PFSK-1 (cell line): ENCODE data around the gene YIPF1.

ENCODE experiments used
- FOXP2 ChIP-seq: optimal IDR thresholded peaks from 2 replicates; pipeline ENCODE3; 2011; ENCODE audit warnings: borderline replicate concordance, control low read depth, inconsistent platforms; ENCODE audit not compliant: insufficient read depth; ENCODE audit errors: extremely low read length, extremely low read depth
- POLR2AphosphoS5 ChIP-seq: IDR thresholded peaks from 2 replicates; pipeline ENCODE4 v1.6.1; 2012; ENCODE audit warnings: low read depth, mild to moderate bottlenecking, control low read depth, low read length, moderate library complexity
- SIN3A ChIP-seq: IDR thresholded peaks from 2 replicates; pipeline ENCODE4 v1.6.1; 2012; ENCODE audit warnings: mild to moderate bottlenecking, low read length, moderate library complexity, borderline replicate concordance; ENCODE audit not compliant: insufficient read depth
- TAF1 ChIP-seq: IDR thresholded peaks from 2 replicates; pipeline ENCODE4 v1.6.1; 2012; ENCODE audit warnings: low read length, control low read depth, borderline replicate concordance; ENCODE audit not compliant: insufficient read depth
- TF ChIP-seq, protein P1 (sequence below), 2 experiments: IDR thresholded peaks; 2 replicates each; pipeline versions ENCODE4 v1.6.1 to v1.8.0; 2011 to 2012; ENCODE audit warnings: low read depth in 2 of 2, low read length in 2 of 2, control low read depth in 1 of 2, inconsistent platforms in 1 of 2, mild to moderate bottlenecking in 1 of 2, moderate library complexity in 1 of 2; ENCODE audit not compliant: insufficient read depth in 1 of 2

Gene YIPF1

DNA sequence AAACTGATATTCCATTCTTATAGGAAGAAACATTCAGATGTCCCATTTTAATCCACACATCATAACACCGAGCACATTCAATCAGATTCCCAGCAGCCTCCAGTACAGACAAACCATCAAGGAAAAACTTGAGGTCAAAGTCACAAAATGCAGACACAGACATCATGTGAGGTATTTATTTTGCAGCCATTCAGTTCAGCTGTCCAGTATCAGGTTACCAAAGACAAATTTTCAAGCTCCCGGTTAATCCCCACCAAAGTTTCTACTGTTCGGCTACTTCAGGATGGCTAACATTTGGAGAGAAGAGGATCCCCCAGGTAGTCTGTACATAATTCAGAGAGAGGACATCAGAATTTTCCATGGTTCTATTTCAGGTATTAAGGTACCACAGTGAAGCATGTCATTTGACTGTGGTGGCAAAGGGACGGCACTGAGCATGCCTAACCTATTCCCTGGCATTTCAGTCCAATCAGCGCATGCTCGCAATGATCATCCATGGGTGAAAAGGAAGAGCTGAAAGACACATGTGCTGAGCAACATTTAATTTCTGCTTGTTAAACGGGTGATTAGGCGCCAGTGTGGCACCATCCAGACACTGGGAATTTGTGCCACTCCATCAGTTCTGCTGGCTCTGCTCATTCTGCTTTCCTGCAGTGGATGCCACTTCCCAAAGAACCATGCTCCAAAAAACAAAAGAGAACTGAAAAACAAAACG is 37.9 kb downstream of the YIPF1 start:
- TF ChIP-seq, protein P1, sequence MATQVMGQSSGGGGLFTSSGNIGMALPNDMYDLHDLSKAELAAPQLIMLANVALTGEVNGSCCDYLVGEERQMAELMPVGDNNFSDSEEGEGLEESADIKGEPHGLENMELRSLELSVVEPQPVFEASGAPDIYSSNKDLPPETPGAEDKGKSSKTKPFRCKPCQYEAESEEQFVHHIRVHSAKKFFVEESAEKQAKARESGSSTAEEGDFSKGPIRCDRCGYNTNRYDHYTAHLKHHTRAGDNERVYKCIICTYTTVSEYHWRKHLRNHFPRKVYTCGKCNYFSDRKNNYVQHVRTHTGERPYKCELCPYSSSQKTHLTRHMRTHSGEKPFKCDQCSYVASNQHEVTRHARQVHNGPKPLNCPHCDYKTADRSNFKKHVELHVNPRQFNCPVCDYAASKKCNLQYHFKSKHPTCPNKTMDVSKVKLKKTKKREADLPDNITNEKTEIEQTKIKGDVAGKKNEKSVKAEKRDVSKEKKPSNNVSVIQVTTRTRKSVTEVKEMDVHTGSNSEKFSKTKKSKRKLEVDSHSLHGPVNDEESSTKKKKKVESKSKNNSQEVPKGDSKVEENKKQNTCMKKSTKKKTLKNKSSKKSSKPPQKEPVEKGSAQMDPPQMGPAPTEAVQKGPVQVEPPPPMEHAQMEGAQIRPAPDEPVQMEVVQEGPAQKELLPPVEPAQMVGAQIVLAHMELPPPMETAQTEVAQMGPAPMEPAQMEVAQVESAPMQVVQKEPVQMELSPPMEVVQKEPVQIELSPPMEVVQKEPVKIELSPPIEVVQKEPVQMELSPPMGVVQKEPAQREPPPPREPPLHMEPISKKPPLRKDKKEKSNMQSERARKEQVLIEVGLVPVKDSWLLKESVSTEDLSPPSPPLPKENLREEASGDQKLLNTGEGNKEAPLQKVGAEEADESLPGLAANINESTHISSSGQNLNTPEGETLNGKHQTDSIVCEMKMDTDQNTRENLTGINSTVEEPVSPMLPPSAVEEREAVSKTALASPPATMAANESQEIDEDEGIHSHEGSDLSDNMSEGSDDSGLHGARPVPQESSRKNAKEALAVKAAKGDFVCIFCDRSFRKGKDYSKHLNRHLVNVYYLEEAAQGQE (IDR thresholded peaks at IDR 0.05; ENCODE audit: insufficient read depth in 1 of 2, low read depth in 2 of 2, low read length in 2 of 2), result no peak
- TF ChIP-seq FOXP2 (no peak), TAF1 (no peak), POLR2AphosphoS5 (no peak), SIN3A (no peak)

DNA sequence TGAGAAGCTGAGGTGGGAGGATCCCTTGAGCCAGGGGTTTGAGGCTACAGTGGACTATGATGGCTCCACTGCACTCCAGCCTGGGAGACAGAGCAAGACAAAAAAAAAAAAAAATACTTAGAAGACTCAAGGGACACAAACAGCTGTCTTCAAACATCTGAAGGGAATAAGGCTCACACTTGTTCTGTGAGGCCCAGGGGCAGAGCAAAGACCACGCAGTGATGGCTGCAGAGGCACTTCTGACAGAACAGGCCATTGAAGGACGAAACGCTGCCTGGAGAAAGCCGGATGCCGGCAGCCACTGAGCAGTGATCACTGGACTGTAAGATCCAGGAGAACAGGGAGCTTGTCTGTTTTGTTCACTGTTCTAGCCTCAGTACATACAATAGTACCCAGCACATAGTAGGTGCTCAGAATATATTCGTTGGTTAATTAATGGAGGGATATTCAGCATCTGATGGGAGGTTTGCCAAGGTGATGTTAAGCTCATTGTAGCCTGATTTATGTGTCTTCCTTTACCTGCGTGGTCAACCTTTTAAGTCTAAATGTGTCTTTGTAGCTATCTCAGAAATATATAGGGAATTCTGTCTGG is 39.4 kb downstream of the YIPF1 start:
- TF ChIP-seq SIN3A (no peak), FOXP2 (no peak), POLR2AphosphoS5 (no peak), TAF1 (no peak)
- TF ChIP-seq, protein P1 (IDR thresholded peaks at IDR 0.05; ENCODE audit: insufficient read depth in 1 of 2, low read depth in 2 of 2, low read length in 2 of 2), result no peak

DNA sequence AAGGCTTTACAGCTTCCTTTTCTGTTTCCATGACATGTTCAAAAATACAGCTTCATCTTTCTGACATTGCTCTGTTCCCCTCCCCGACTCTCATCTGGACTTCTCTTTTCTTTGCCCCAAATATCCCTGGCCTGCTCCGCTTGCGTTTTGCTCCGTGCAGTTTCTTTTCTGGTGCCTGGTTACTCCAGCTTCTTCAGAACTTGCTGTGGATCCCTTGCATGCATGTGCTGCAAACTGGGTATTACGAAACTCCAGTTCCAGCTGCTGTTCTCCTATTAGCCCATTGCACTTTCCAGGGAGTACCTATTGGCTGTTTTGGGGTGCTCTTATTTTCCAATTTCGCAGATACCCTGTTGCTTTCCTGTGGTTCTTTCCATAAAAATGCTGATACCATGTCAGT is 41.6 kb downstream of the YIPF1 start:
- TF ChIP-seq TAF1 (no peak), SIN3A (no peak), POLR2AphosphoS5 (no peak), FOXP2 (no peak)
- TF ChIP-seq, protein P1 (IDR thresholded peaks at IDR 0.05; ENCODE audit: insufficient read depth in 1 of 2, low read depth in 2 of 2, low read length in 2 of 2), result no peak

DNA sequence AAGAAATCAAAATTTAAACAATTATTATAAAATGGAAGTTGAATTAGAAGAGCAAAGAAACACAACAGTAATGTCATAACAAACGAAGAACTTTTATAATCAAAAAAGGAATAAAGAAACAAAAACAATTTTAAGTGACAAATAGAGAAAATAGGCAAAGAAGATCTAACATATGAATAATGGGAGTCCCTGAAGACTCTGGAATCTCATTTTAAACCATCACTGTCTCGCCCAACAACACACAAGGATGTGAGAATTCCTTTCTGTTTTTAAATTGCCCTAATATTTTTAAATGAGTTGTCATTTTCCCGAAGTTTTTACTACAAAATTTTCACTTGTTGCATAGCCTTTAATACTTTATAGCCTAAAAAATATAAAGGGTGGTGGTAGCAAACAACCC is 47.2 kb downstream of the YIPF1 start:
- TF ChIP-seq SIN3A (no peak), TAF1 (no peak), FOXP2 (no peak), POLR2AphosphoS5 (no peak)
- TF ChIP-seq, protein P1 (IDR thresholded peaks at IDR 0.05; ENCODE audit: insufficient read depth in 1 of 2, low read depth in 2 of 2, low read length in 2 of 2), result no peak

DNA sequence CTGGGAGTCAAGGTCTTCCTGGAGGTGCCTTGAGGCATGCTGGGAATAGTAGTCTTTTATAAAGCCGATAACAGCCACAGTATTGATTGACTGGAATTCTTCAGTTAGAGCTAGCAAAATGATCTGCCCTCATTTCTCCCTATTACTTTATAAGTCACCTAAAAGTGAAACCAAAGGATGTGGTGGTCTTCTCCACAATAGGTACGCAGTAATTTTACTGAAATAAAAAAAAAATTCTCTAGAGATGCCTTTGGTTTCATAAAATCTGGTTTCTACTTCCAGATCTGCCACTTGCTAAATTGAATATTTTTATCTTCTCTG is 51.0 kb downstream of the YIPF1 start:
- TF ChIP-seq, protein P1 (IDR thresholded peaks at IDR 0.05; ENCODE audit: insufficient read depth in 1 of 2, low read depth in 2 of 2, low read length in 2 of 2), result no peak
- TF ChIP-seq POLR2AphosphoS5 (no peak), SIN3A (no peak), FOXP2 (no peak)
